GM18505 (cell line): ENCODE data around the gene SLC6A5.

Experiments
- ATAC-seq: cut with Tn5 transposase; IDR thresholded peaks from one replicate; pipeline ENCODE4 v1.9.1; 2021; ENCODE audit not compliant: unreplicated experiment
- POLR2A ChIP-seq: IDR thresholded peaks from 4 replicates; pipeline ENCODE4 v1.6.1; 2011; ENCODE audit warnings: borderline replicate concordance; ENCODE audit not compliant: insufficient read depth, insufficient read length; ENCODE audit errors: extremely low read depth

Gene SLC6A5

GRCh38 chr11:20688761-20689160 lies 89.4 kb downstream of the SLC6A5 start:
- TF ChIP-seq POLR2A = no peak
- ATAC-seq = no peak

- no peak for ATAC-seq
- no peak for TF ChIP-seq POLR2A
These were observed 108.5 kb downstream of the SLC6A5 start for GRCh38 chr11:20707876-20708275.
